SK-N-SH (cell line): ENCODE measurements around the gene SPINT2.

Experiments
- ELF1 ChIP-seq: IDR thresholded peaks from 2 replicates; pipeline ENCODE4 v1.4.0; 2012
- TF ChIP-seq, protein P1 (sequence below): fragments of 200-600 bp; sonication (generic); IDR thresholded peaks from 2 replicates; pipeline ENCODE4 v1.6.1; 2017; ENCODE audit warnings: antibody characterized with exemption, mild to moderate bottlenecking, moderate library complexity

DNA sequence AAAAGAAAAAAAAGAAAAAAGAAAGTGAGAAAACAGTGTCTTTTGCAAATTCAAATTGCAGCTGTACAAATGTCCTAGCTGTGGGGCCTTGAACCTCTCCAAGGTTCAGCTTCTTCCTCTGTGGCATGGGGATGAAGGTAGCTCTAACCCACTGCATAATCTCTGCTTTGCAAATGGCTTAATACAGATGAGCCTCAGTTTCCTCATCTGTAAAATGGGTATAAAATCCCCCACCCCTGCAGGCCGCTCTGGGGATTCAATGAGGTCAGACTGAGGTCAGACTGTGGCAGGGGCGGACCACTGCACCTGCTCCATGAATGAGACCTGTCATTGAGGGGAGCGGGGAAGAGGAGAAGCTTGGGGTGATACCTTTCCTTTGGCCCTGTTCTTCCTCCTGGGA, 46.2 kb upstream of the SPINT2 start:
- TF ChIP-seq, protein P1, sequence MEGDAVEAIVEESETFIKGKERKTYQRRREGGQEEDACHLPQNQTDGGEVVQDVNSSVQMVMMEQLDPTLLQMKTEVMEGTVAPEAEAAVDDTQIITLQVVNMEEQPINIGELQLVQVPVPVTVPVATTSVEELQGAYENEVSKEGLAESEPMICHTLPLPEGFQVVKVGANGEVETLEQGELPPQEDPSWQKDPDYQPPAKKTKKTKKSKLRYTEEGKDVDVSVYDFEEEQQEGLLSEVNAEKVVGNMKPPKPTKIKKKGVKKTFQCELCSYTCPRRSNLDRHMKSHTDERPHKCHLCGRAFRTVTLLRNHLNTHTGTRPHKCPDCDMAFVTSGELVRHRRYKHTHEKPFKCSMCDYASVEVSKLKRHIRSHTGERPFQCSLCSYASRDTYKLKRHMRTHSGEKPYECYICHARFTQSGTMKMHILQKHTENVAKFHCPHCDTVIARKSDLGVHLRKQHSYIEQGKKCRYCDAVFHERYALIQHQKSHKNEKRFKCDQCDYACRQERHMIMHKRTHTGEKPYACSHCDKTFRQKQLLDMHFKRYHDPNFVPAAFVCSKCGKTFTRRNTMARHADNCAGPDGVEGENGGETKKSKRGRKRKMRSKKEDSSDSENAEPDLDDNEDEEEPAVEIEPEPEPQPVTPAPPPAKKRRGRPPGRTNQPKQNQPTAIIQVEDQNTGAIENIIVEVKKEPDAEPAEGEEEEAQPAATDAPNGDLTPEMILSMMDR, result no peak
- no peak for TF ChIP-seq ELF1
